Hepatocyte (in vitro differentiated cells): ENCODE results near the gene RFC5. TPM values are rescaled to one million over a fixed set of nuclear protein-coding genes. Genes with fewer than 3 reads are reported as not detected.

Experiments
- DNase-seq: peaks from one replicate; pipeline ENCODE4 v3.0.0-alpha.2; 2016; ENCODE audit warnings: low spot score
- H2AFZ ChIP-seq: fragments of 200-600 bp; sonication (generic); 2 replicates; pipeline ENCODE4 v1.6.0; 2016; ENCODE audit warnings: antibody characterized with exemption, mild to moderate bottlenecking
- H3K27ac ChIP-seq: fragments of 200-600 bp; sonication (generic); 2 replicates; pipeline ENCODE4 v1.5.1; 2016; ENCODE audit warnings: mild to moderate bottlenecking
- H3K27me3 ChIP-seq: fragments of 200-600 bp; sonication (generic); 2 replicates; pipeline ENCODE4 v1.6.1; 2016
- H3K36me3 ChIP-seq: fragments of 200-600 bp; sonication (generic); replicated peaks from 2 replicates; pipeline ENCODE4 v1.5.1; 2016; ENCODE audit warnings: low read depth; ENCODE audit not compliant: insufficient read depth
- H3K4me1 ChIP-seq: fragments of 200-600 bp; sonication (generic); 2 replicates; pipeline ENCODE4 v1.5.1; 2016; ENCODE audit warnings: mild to moderate bottlenecking, moderate library complexity; ENCODE audit not compliant: insufficient read depth
- H3K4me2 ChIP-seq: fragments of 200-600 bp; sonication (generic); 2 replicates; pipeline ENCODE4 v1.6.0; 2016
- H3K4me3 ChIP-seq: fragments of 200-600 bp; sonication (generic); 2 replicates; pipeline ENCODE4 v1.5.1; 2016; ENCODE audit warnings: mild to moderate bottlenecking
- H3K79me2 ChIP-seq: fragments of 200-600 bp; sonication (generic); 2 replicates; pipeline ENCODE4 v1.6.0; 2017; ENCODE audit warnings: mild to moderate bottlenecking
- H3K9me2 ChIP-seq: fragments of 200-600 bp; sonication (generic); replicated peaks from 2 replicates; pipeline ENCODE4 v1.6.0; 2017; ENCODE audit warnings: mild to moderate bottlenecking; ENCODE audit not compliant: insufficient read depth
- H3K9me3 ChIP-seq: fragments of 200-600 bp; sonication (generic); 2 replicates; pipeline ENCODE4 v1.5.1; 2016; ENCODE audit warnings: low read depth, mild to moderate bottlenecking
- H4K20me1 ChIP-seq: fragments of 200-600 bp; sonication (generic); 2 replicates; pipeline ENCODE4 v1.6.0; 2016; ENCODE audit warnings: mild to moderate bottlenecking; ENCODE audit not compliant: insufficient read depth, poor library complexity, severe bottlenecking
- EZH2 ChIP-seq: fragments of 200-600 bp; sonication (generic); IDR thresholded peaks from 2 replicates; pipeline ENCODE4 v1.6.1; 2016; ENCODE audit warnings: antibody characterized with exemption, mild to moderate bottlenecking, borderline replicate concordance
- EZH2phosphoT487 ChIP-seq: fragments of 200-600 bp; sonication (generic); IDR thresholded peaks from one replicate; pipeline ENCODE4 v1.6.1; 2018; ENCODE audit warnings: antibody characterized with exemption, mild to moderate bottlenecking, low read depth, moderate library complexity; ENCODE audit not compliant: unreplicated experiment, severe bottlenecking
- WGBS: methylation state at CpG from one replicate; pipeline ENCODE4 v1.1.6; 2016; ENCODE audit warnings: low lambda C conversion rate; ENCODE audit errors: missing lambda C conversion rate; 5-methylcytosine and 5-hydroxymethylcytosine counted together
- polyA plus RNA-seq: library from polyadenylated mRNA; unstranded; fragments of >200 nt; fragmentation: Nextera tagmentation; extraction: Ambion mirVana; gene quantifications from 2 replicates; pipeline ENCODE4 v1.2.1, GENCODE V29; 2016
- total RNA-seq: library from RNA; depleted of rRNA; stranded (reverse); fragments of >200 nt; gene quantifications from 2 replicates; pipeline ENCODE4 v1.2.3, GENCODE V29; 2014
- TF ChIP-seq, protein P1 (sequence below): fragments of 200-600 bp; sonication (generic); IDR thresholded peaks from 2 replicates; pipeline ENCODE4 v1.5.1; 2016; ENCODE audit warnings: antibody characterized with exemption, mild to moderate bottlenecking; ENCODE audit not compliant: poor library complexity

RFC5 gene
- total RNA-seq (16.3 and 18.6 TPM in 2 replicates), polyA plus RNA-seq (12.6 and 17.3 TPM in 2 replicates)

DNA sequence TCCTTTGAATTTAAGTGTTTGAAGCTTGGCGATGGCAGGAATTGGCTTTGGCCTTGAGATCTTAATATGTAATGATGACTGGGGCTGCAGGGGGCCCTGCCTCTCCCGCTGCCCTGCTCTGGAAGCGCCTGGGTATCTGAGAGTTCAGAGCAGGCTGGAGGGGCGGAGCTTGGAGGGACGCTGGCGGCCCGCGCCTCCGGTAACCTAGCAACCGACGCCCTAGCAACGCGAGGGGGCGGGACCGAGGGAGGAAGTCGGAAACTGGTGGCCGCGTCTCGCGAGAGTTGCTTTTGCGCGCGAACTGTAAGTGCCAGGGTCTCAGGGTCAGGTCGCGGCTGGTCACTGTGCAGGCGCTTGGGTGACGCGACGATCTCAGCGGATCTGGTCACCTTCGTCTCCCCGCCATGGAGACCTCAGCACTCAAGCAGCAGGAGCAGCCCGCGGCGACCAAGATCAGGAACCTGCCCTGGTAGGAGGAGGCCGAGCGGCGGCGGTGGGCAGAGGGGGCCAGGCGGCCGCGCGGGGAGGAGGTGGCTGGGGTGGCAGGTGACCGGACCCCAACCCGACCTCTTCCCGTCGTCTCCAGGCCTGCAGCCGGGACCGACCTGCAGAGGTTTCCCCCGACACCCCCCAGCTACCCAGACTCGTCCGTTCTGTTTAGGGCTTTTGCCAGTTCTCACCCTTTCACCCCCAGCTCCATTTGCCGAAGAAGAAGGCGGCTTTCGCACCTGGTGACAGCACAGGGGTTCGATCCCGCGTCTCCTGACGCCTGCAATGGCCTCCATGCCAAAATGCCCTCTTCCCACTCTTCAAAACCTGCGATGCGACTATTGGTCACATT, at the start of gene RFC5:
Gene RFC5, plus strand, starts transcription at position 280 of the 841 bp plus-strand sequence. Its CDS starts 125 bp downstream, at position 405.
- Histone ChIP-seq H3K27me3 (no peaks in the 10 kb centered on the region), H3K9me2 (no peaks in the 10 kb centered on the region), H3K36me3 (no peaks in the 10 kb centered on the region), H3K4me3 (peak within 1 kb of the TSS; percentile 61), H3K4me2 (peak within 1 kb of the TSS; percentile 86), H3K27ac (no peak within 1 kb of the TSS), H3K9me3 (no peaks in the 10 kb centered on the region), H2AFZ (peak within 1 kb of the TSS; percentile 72), H3K79me2 (peaks cover 17% of the 10 kb centered on the region), H3K4me1 (peaks cover 5% of the 10 kb centered on the region), H4K20me1 (no peaks in the 10 kb centered on the region)
- TF ChIP-seq EZH2 = no peak
- TF ChIP-seq, protein P1, sequence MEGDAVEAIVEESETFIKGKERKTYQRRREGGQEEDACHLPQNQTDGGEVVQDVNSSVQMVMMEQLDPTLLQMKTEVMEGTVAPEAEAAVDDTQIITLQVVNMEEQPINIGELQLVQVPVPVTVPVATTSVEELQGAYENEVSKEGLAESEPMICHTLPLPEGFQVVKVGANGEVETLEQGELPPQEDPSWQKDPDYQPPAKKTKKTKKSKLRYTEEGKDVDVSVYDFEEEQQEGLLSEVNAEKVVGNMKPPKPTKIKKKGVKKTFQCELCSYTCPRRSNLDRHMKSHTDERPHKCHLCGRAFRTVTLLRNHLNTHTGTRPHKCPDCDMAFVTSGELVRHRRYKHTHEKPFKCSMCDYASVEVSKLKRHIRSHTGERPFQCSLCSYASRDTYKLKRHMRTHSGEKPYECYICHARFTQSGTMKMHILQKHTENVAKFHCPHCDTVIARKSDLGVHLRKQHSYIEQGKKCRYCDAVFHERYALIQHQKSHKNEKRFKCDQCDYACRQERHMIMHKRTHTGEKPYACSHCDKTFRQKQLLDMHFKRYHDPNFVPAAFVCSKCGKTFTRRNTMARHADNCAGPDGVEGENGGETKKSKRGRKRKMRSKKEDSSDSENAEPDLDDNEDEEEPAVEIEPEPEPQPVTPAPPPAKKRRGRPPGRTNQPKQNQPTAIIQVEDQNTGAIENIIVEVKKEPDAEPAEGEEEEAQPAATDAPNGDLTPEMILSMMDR = no peak
- TF ChIP-seq EZH2phosphoT487 = no peak
- WGBS = 2% methylated on average over 44 of the region's 61 CpGs
- peak; percentile 100 for DNase-seq

DNA sequence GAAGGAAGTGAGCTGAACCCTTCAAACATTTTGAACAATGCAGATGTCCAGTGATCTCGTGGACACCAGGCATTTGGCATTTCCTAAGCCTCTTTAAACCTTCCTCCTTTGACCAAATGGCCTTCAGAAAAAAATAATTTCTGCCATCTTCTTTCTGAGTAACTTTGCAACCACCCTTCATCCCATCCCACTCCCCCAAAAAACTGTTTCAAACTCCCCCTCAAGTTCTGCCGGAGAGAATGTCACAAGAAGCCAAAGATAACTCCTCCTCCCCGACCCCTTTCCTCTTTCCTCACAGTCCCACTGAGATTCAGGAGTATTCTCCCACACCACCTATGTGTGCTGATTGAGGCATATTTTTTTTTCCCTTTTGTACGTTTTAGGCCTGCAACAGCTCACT, 49.5 kb upstream of the RFC5 start:
- Histone ChIP-seq H3K4me1 (peaks cover 5% of the 10 kb centered on the region), H3K4me3 (no peak overlapping the region), H3K79me2 (no peaks in the 10 kb centered on the region), H3K27me3 (peaks cover 25% of the 10 kb centered on the region), H3K4me2 (no peak overlapping the region), H2AFZ (no peak overlapping the region), H3K27ac (no peak overlapping the region), H3K36me3 (no peaks in the 10 kb centered on the region), H3K9me3 (no peaks in the 10 kb centered on the region), H4K20me1 (no peaks in the 10 kb centered on the region), H3K9me2 (no peaks in the 10 kb centered on the region)
- 68% methylated on average over 4 of the region's 4 CpGs for WGBS
- no peak for TF ChIP-seq EZH2
- TF ChIP-seq, protein P1 = no peak
- TF ChIP-seq EZH2phosphoT487 = no peak
- no peak for DNase-seq

DNA sequence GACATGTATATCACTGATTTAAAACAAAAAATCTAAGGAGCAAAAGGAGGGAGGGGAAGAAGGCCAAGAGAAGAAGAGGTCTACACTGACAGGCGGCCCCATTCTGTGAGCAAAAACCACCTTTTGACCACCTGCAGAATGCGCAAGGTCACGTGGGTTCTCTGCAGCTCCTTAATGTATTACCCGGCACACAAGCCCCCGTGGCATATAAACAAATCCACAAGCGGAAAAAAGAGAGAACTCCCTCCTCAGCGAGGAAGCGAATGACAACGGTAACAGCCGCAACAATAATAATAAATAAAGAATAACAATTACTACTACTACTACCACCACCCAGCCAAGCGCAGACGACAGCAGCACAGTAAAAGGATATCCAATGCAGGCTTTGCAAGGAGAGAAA, 49.0 kb upstream of the RFC5 start:
- WGBS = 17% methylated on average over 12 of the region's 12 CpGs
- no peak overlapping the region for H3K4me2 ChIP-seq

More for the DNA sequence above, 49.0 kb upstream of the RFC5 start:
- Histone ChIP-seq H4K20me1 (no peaks in the 10 kb centered on the region), H3K36me3 (no peaks in the 10 kb centered on the region), H3K4me1 (peaks cover 5% of the 10 kb centered on the region), H3K79me2 (no peaks in the 10 kb centered on the region), H3K4me3 (no peak overlapping the region), H3K27me3 (peaks cover 25% of the 10 kb centered on the region), H3K9me2 (no peaks in the 10 kb centered on the region), H2AFZ (no peak overlapping the region), H3K27ac (no peak overlapping the region), H3K9me3 (no peaks in the 10 kb centered on the region)
- no peak for DNase-seq
- TF ChIP-seq EZH2phosphoT487 = no peak
- TF ChIP-seq EZH2 = no peak
- TF ChIP-seq, protein P1 = no peak
